Stimulated activated CD8-positive, alpha-beta memory T cell treated with anti-CD3 and anti-CD28 coated beads, Interleukin-12 subunit alpha, Interleukin-12 subunit beta, amount 100 ng/mL, for 24 hours (primary cell): ENCODE data around the gene CACNA1C.

ENCODE experiments used
- DNase-seq: peaks from one replicate; pipeline ENCODE4 v3.0.0-alpha.2; 2020; ENCODE audit errors: extremely low read depth

The CACNA1C gene

GRCh38 chr12:2745655-2746054, 692.9 kb downstream of the CACNA1C start:
- no peak for DNase-seq
